K562 (cell line): ENCODE data around the gene TMEM126B. TPM values are rescaled to one million over a fixed set of nuclear protein-coding genes. Genes with fewer than 3 reads are reported as not detected.

Source experiments
- ARID3A ChIP-seq: IDR thresholded peaks from 2 replicates; pipeline ENCODE4 v1.6.1; 2012; ENCODE audit warnings: low read depth, low read length, improper control_type of control experiment, borderline replicate concordance
- CEBPG ChIP-seq, 3 experiments: fragments of 200-800 bp in 1 of 3; sonication (Bioruptor generic) in 1 of 3; sonication (generic) in 1 of 3; formaldehyde crosslinking in 1 of 3; IDR thresholded peaks in 2 of 3; conservative IDR thresholded peaks in 1 of 3; 2 replicates each; pipeline versions ENCODE4 v1.6.1 to v1.8.0; 2016 to 2022; ENCODE audit warnings: missing compliant biosample characterization in 2 of 3, missing genetic modification characterization in 2 of 3, mild to moderate bottlenecking in 1 of 3, missing genetic modification reagents in 1 of 3
- CTBP1 ChIP-seq: fragments of 450-650 bp; IDR thresholded peaks from 2 replicates; pipeline ENCODE4 v1.6.1; 2016; ENCODE audit warnings: borderline replicate concordance
- DPF2 ChIP-seq: fragments of 450-650 bp; IDR thresholded peaks from 2 replicates; pipeline ENCODE4 v1.6.1; 2016
- E2F5 ChIP-seq: sonication (generic); formaldehyde crosslinking; IDR thresholded peaks from 2 replicates; pipeline ENCODE4 v1.8.0; 2022; ENCODE audit warnings: mild to moderate bottlenecking, missing genetic modification reagents
- EP300 ChIP-seq: IDR thresholded peaks from 2 replicates; pipeline ENCODE4 v1.6.1; 2012; ENCODE audit warnings: low read length, improper control_type of control experiment
- FOXA3 ChIP-seq, 2 experiments: fragments of 450-650 bp in 1 of 2; sonication (generic) in 1 of 2; formaldehyde crosslinking; IDR thresholded peaks in 1 of 2; conservative IDR thresholded peaks in 1 of 2; 2 replicates each; pipeline versions ENCODE4 v1.4.0 to v1.8.0; 2020 to 2022; ENCODE audit warnings: mild to moderate bottlenecking in 2 of 2, missing genetic modification reagents in 1 of 2
- HDAC2 ChIP-seq: fragments of 450-650 bp; IDR thresholded peaks from 2 replicates; pipeline ENCODE4 v1.6.1; 2016; ENCODE audit warnings: mild to moderate bottlenecking
- HMBOX1 ChIP-seq: sonication (generic); IDR thresholded peaks from 2 replicates; pipeline ENCODE4 v1.6.1; 2016
- HNRNPH1 ChIP-seq: fragments of 200-400 bp; formaldehyde crosslinking; optimal IDR thresholded peaks from 2 replicates; pipeline ENCODE3; 2017; ENCODE audit warnings: low read depth, mild to moderate bottlenecking, low read length, moderate library complexity
- MEF2A ChIP-seq: IDR thresholded peaks from 2 replicates; pipeline ENCODE4 v1.6.1; 2011; ENCODE audit warnings: low read depth, mild to moderate bottlenecking, low read length, moderate library complexity; ENCODE audit not compliant: control insufficient read depth
- MEIS2 ChIP-seq: fragments of 450-650 bp; IDR thresholded peaks from 2 replicates; pipeline ENCODE4 v1.6.1; 2014; ENCODE audit warnings: mild to moderate bottlenecking; ENCODE audit not compliant: partially characterized antibody
- MXI1 ChIP-seq: IDR thresholded peaks from 2 replicates; pipeline ENCODE4 v1.6.1; 2011; ENCODE audit warnings: low read depth, mild to moderate bottlenecking, improper control_type of control experiment, low read length
- PHTF2 ChIP-seq: fragments of 250-450 bp; sonication (Bioruptor Pico); IDR thresholded peaks from 2 replicates; pipeline ENCODE4 v1.5.0; 2021; ENCODE audit warnings: mild to moderate bottlenecking
- PKNOX1 ChIP-seq: fragments of 450-650 bp; IDR thresholded peaks from 2 replicates; pipeline ENCODE4 v1.6.1; 2016
- RB1 ChIP-seq: fragments of 450-650 bp; IDR thresholded peaks from 2 replicates; pipeline ENCODE4 v1.6.1; 2017; ENCODE audit warnings: low read depth, mild to moderate bottlenecking
- STAT5A ChIP-seq: IDR thresholded peaks from 2 replicates; pipeline ENCODE4 v1.6.1; 2012; ENCODE audit warnings: low read length, inconsistent platforms, borderline replicate concordance
- XRCC3 ChIP-seq: fragments of 450-650 bp; IDR thresholded peaks from 2 replicates; pipeline ENCODE4 v1.6.1; 2017; ENCODE audit warnings: mild to moderate bottlenecking, moderate library complexity
- XRCC4 ChIP-seq: IDR thresholded peaks from one replicate; pipeline ENCODE4 v1.6.1; 2011; ENCODE audit not compliant: insufficient read depth, insufficient read length; ENCODE audit errors: extremely low read depth
- YBX1 ChIP-seq: fragments of 450-650 bp; IDR thresholded peaks from 2 replicates; pipeline ENCODE4 v1.7.1; 2016; ENCODE audit warnings: mild to moderate bottlenecking
- ZNF197 ChIP-seq: fragments of 200-800 bp; sonication (Bioruptor generic); IDR thresholded peaks from 2 replicates; pipeline ENCODE4 v1.6.1; 2016; ENCODE audit warnings: low read depth, missing genetic modification characterization, missing compliant biosample characterization
- ZNF347 ChIP-seq: fragments of 450-650 bp; formaldehyde crosslinking; IDR thresholded peaks from 2 replicates; pipeline ENCODE4 v1.4.0; 2020; ENCODE audit warnings: low read depth, mild to moderate bottlenecking, moderate library complexity
- ZNF431 ChIP-seq: sonication (generic); formaldehyde crosslinking; IDR thresholded peaks from 2 replicates; pipeline ENCODE4 v1.8.0; 2022; ENCODE audit warnings: mild to moderate bottlenecking, missing genetic modification reagents
- ZNF444 ChIP-seq: fragments of 250-450 bp; sonication (Bioruptor Pico); IDR thresholded peaks from 2 replicates; pipeline ENCODE4 v1.4.0; 2020; ENCODE audit warnings: mild to moderate bottlenecking, moderate library complexity
- ZNF766 ChIP-seq: fragments of 200-800 bp; sonication (Bioruptor generic); conservative IDR thresholded peaks from 2 replicates; pipeline ENCODE4 v1.6.1; 2016; ENCODE audit warnings: missing genetic modification characterization, missing compliant biosample characterization
- ZNF785 ChIP-seq: fragments of 250-450 bp; sonication (Bioruptor Pico); IDR thresholded peaks from 2 replicates; pipeline ENCODE4 v1.4.0; 2020; ENCODE audit warnings: mild to moderate bottlenecking
- polyA plus RNA-seq, 8 experiments: library from polyadenylated mRNA; depleted of rRNA in 4 of 8; stranded (reverse) in 5 of 8; unstranded in 3 of 8; fragments of >200 nt; fragmentation: Nextera tagmentation in 2 of 8; fragmentation: Illumina TruSeq in 1 of 8; extraction: Ambion mirVana in 2 of 8; extraction: Trizol in 1 of 8; gene quantifications; 2 replicates each; pipeline versions ENCODE4 v1.2.1 to v1.2.3, GENCODE V29; 2011 to 2014; ENCODE audit warnings: inconsistent platforms in 1 of 8, missing spikeins in 1 of 8
- total RNA-seq, 7 experiments: library from RNA; depleted of rRNA in 6 of 7; stranded (reverse); fragments of >200 nt in 6 of 7; fragmentation: Illumina TruSeq in 2 of 7; extraction: Trizol in 2 of 7; gene quantifications; 2 replicates each; pipeline versions ENCODE4 v1.2.1 to v1.2.3, GENCODE V29; 2011 to 2021; ENCODE audit warnings: low replicate concordance in 1 of 7

The TMEM126B gene
- total and polyA plus RNA-seq, 9 of the 15 experiments (the other 6 are each of a cell fraction or from before 2014, with no cell fraction given) = 85.5 to 226 (median 164) TPM

- TF ChIP-seq E2F5 (CRISPR knock-in tag) (no peak), EP300 (no peak), FOXA3 (CRISPR knock-in tag; conservative IDR thresholded peaks at IDR 0.05 in 1 of 2, IDR thresholded peaks at IDR 0.05 in 1 of 2) (no peak), ZNF197 (CRISPR knock-in tag) (no peak), PHTF2 (no peak), MXI1 (no peak), MEIS2 (peak; percentile 91), HNRNPH1 (no peak), CEBPG (CRISPR knock-in tag; IDR thresholded peaks at IDR 0.05) (no peak), CEBPG (tag; conservative IDR thresholded peaks at IDR 0.05 in 1 of 2, IDR thresholded peaks at IDR 0.05 in 1 of 2) (0 out of 4 replicates have a peak, but pooled peaks of 1 of the 2 experiments have one; percentile 34), RB1 (no peak), ZNF431 (CRISPR knock-in tag) (no peak), XRCC4 (no peak), ZNF444 (CRISPR knock-in tag) (no peak), ZNF766 (CRISPR knock-in tag) (no peak), ZNF347 (CRISPR knock-in tag) (no peak), DPF2 (0 out of 2 replicates have a peak, but pooled peaks have one; percentile 44), HDAC2 (no peak), STAT5A (0 out of 2 replicates have a peak, but pooled peaks have one; percentile 29), CTBP1 (no peak), MEF2A (0 out of 2 replicates have a peak, but pooled peaks have one; percentile 56), PKNOX1 (peak; percentile 96), YBX1 (no peak), XRCC3 (no peak), ZNF785 (CRISPR knock-in tag) (no peak), HMBOX1 (peak; percentile 53), ARID3A (0 out of 2 replicates have a peak, but pooled peaks have one; percentile 55)
Observed at GRCh38 chr11:85652786-85653447, 24.5 kb downstream of the TMEM126B start (continued).
